Stimulated activated CD8-positive, alpha-beta memory T cell treated with anti-CD3 and anti-CD28 coated beads, Interleukin-7, amount 100 ng/mL, for 24 hours (primary cell): ENCODE measurements around the gene ZBTB17.

Experiments used
- DNase-seq: peaks from one replicate; pipeline ENCODE4 v3.0.0-alpha.2; 2020; ENCODE audit warnings: low read depth

Gene ZBTB17

GRCh38 chr1:15960808-15961207, 15.1 kb downstream of the ZBTB17 start:
- DNase-seq = no peak

DNA sequence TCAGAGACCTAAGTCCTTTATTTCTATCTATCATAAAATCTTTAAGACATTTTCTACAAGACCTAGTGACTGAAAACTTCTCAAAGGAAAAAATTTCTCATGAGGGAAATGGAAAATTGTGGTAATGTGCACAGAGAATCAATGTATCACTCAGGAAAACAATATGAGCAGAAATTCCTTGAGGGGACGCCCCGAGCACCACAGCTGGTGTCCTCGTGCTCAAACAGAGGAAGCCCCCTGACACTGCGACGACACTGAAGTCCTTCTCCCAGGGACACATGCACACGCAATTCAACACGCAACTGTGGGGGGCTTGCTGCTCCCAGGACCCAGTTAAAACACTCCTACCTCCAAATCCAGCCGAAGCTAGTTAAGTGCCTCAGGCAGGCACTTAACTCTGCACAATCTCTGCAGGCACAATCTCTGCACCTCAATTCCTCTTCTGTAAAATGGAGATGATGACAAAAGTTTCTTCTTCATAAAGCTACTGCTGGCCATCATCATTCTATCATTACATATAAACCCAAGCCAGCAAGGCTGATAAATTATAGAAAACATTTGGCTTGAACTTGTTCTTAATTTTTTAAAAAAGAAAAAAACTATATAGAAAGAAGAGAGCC, 16.0 kb downstream of the ZBTB17 start:
- DNase-seq = no peak

GRCh38 chr1:15959424-15959823, 16.5 kb downstream of the ZBTB17 start:
- no peak for DNase-seq

GRCh38 chr1:15958793-15959192, 17.1 kb downstream of the ZBTB17 start:
- DNase-seq = no peak

DNA sequence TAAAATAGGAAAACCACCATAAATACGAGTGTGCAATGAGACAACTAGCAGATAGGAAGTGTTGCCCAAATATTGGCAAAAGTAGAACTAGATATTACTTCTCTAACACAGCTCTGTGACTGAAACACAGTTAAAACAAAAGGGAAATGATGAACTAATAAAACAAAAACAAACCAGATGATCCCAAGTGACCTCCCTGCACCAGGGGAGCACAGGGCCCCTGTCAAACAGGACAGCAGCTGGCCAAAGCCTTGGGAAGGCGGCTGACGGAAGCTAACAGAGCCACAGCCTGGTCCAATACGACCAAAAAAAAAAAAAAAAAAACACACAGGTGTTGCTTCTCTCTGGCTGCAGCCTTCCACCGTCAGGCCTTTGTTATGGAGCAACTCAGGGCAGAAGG, 17.8 kb downstream of the ZBTB17 start:
- no peak for DNase-seq

DNA sequence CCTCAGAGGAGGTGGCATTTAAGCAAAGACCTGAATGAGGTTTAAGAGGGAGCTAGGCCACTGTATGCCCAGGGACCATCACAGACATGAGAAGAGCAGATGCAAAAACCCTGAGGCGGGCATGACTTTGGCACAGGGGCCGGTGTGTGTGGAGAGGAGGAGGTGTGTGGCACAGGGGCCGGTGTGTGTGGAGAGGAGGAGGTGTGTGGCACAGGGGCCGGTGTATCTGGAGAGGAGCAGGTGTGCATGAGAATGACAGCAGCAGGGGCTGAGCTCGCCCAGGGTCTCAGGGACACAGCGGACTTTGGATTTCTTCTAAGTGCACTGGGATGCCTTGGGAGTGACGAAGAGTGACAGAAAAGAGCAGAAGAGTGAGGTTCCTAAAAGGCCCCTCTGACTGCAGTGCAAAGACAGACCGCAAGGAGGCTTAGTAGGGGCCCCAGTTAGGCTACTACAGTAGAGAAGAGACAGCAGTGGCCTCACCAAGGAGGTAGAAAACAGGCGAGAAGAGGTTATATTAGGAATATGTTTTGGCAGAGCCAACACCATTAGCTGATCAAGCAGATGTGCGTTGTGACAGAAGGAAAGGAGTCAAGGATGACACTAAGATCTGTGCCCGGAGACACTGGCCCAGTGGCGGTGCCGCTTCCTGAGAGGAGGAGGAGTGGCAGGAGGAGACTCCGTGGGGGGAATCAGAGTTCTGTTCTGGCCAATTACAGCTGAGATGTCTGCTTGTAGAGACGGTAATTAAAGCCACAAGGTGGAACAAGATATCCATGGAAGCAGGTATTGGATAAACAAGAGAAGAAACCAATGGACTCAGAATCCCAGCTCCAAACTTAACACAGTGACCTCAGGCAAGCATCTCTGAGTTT, 18.4 kb downstream of the ZBTB17 start:
- no peak for DNase-seq

DNA sequence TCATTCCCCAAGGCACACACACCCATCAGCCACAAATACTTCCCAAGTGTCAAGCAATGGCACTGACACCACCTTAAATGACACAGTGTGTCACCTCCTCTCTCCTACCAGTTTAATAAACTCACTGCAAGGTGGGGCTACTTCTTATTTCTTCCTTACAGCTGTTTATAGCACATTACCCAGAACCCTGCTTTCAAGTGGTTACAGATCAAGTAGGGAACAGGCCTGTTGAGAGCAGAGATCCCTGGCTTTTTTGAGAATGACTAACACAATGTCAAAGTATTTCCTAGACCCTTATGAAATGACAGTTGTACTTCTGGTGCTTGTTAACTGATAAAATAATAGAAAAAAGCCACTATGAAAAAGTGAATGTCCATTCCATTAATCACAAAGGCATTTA, 19.8 kb downstream of the ZBTB17 start:
- DNase-seq = no peak

GRCh38 chr1:15955552-15955951, 20.3 kb downstream of the ZBTB17 start:
- DNase-seq = no peak

DNA sequence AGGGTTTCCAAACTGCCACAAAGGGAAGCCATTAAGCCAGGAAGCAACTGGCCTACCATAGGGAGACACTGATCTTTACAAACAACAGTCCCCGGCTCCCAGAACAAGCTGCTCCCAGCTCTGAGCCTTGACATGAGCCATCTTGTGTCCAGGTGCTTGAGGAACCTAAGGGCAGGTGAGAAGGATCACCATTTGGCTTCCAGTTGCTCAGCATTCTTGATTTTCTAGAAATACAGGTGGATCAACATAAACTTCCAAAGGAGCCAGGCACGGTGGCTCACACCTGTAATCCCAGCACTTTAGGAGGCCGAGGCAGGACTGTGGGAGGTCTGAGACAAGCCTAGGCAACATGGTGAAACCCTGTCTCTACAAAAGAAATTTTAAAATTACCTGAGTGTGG, 21.6 kb downstream of the ZBTB17 start:
- DNase-seq = no peak

DNA sequence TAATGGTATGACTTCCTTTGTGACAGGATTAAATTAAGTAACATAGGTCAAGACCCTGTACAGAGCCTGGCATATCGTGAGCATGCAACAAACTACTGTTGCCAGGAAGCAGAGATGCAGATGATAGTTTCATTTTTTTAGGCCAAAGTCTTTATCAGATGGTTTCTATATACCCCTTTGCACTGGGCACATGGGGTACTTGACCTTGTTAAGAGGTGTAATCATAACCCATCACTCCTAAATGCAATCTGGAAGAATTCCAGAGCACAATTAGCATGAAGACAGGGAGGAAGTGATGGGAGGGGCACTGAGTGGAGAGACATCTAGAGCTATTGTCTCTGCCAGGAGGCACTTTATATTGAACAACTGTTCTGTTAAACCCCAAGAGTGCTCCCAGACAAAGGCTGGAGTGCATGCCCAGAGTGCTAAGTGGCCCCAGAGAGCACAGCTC, 22.1 kb downstream of the ZBTB17 start:
- DNase-seq = no peak

- no peak for DNase-seq
Observed at GRCh38 chr1:15953294-15953771, 22.6 kb downstream of the ZBTB17 start.

DNA sequence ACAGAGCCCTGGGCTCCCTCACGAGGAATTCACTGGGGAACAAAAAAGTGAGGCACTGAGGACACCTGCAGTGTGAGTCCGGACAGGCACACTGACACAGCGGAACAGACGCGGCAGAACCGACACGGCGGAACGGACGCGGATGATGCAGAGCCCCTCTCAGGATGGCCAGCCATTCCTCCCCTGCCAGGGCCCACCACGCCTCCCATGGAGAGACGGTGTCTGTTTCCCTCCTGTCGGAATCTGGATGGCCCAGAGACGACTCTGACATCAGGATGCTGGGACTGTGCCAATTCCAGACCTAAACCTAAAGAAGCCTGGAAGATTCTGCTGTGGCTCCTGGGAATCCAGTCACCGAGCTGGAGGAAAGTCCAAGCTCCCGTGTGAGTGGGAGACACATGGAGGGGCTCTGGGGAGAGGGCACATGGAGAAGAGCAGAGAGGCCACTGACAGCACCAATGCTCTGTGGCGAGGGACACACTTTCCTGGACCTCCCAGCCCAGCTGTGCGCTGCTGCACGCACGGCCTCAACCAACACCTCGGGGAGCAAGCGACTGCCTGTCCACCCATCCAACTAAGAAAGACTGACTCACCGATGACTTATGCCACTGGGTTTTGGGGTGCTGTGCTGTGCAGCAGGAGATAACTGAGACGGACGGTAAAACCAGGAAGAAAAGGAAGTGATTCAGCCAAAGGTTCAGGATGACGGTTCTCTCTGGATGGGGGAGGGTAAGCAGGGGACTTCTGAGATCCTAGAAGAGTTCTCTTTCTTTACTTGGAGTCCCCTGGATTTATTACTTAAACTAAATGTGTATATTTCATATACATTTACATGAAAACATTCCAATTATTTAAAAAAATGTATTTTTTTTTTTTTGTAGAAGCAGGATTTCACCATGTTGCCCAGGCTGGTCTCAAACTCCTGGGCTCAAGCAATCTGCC, 23.3 kb downstream of the ZBTB17 start:
- DNase-seq = no peak

DNA sequence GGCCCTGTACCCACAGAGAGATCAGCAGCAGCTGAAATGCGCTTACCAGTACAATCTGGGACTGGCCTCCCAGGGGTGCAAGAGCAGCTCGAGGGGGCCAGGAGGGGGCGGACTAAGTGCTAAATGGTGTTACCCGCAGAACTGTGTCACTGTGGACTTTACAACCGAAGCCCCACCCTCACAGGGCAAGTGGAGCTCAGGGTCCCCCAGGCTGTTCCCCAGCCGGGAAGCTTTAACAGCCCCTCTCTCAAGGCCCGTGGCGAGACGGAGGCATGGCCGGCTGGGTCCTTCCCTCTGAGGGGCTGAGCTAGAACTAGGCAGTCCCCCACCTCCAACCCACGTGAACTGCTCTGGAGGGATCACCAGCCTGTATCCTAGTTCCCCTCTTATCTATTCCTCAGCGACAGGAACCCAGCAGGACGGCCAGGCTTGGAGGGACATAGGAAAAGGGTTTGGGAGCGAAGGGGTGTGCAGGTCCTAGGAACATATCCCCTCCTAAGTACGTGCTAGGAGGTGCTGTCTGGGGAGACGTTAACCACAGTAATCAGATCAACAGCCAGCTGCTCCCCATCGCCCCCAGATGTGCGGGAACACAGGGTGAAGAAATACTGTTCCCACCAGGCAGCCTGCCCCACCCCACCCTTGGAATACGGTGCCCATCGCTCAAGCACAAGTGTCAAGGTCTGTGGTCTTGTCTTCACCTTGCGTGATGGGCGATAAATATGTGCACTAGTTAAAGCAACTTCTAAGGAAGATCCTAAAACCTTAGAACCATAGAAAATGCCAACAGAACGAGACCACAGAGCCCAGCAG, 24.4 kb downstream of the ZBTB17 start:
- DNase-seq = peak; percentile 32

- DNase-seq = peak; percentile 62
Observed at GRCh38 chr1:15950763-15951295, 25.1 kb downstream of the ZBTB17 start.

DNA sequence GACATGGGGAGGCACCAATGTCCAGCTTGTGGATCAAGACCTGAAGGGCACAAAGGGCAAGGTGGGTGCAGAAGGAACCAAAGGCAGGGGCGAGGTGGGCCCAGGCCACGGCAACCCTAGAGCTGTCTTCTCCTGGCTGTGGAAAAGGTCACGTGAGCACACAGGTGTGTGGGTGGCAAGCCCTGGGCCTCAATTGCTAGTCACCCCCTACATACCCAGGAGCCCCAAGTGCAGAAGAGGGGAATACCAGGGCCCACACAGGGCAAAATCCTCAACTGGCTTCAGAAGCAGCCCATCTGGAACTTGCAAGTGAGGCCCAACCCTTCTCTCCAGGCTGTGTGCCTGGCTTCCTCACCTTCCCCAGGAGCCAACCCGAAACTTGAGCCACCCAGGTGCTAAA, 25.6 kb downstream of the ZBTB17 start:
- peak; percentile 18 for DNase-seq

- DNase-seq = peak; percentile 79
Observed at GRCh38 chr1:15949453-15950245, 26.3 kb downstream of the ZBTB17 start.

- DNase-seq = no peak
Observed at GRCh38 chr1:15948595-15949452, 27.1 kb downstream of the ZBTB17 start.

GRCh38 chr1:15948091-15948591, 27.8 kb downstream of the ZBTB17 start:
- DNase-seq = no peak
